Measurements from ENCODE around the gene PLD4.
"Not testable (repeated sequence)": the region's sequence is repeated elsewhere in the genome, so short reads cannot be mapped to it uniquely, and the experiment has no call there.

Gene PLD4

GRCh38 chr14:104897330-104898194 is 27.1 kb upstream of the PLD4 start:
- Histone ChIP-seq H3K4me1 (ENCODE audit: control insufficient read depth, insufficient read depth, low read length) (peaks cover 5% of the 10 kb centered on the region), H3K36me3 (ENCODE audit: control insufficient read depth, insufficient read depth, low read length) (no peaks in the 10 kb centered on the region), H3K27me3 (ENCODE audit: control insufficient read depth, insufficient read depth, low read length) (no peaks in the 10 kb centered on the region), H3K27ac (ENCODE audit: low read depth, low read length) (no peak overlapping the region), H3K4me3 (ENCODE audit: low read length) (no peak overlapping the region), H3K9ac (ENCODE audit: low read length) (no peak overlapping the region)

GRCh38 chr14:104898195-104898558 is 26.5 kb upstream of the PLD4 start:
- Histone ChIP-seq H3K9ac (ENCODE audit: low read length) (no peak overlapping the region), H3K4me1 (ENCODE audit: control insufficient read depth, insufficient read depth, low read length) (peaks cover 5% of the 10 kb centered on the region), H3K36me3 (ENCODE audit: control insufficient read depth, insufficient read depth, low read length) (no peaks in the 10 kb centered on the region), H3K27ac (ENCODE audit: low read depth, low read length) (no peak overlapping the region), H3K4me3 (ENCODE audit: low read length) (no peak overlapping the region), H3K27me3 (ENCODE audit: control insufficient read depth, insufficient read depth, low read length) (no peaks in the 10 kb centered on the region)

- no peak overlapping the region for H3K27ac ChIP-seq (ENCODE audit: low read depth, low read length)
- H3K27me3 ChIP-seq (ENCODE audit: control insufficient read depth, insufficient read depth, low read length) = no peaks in the 10 kb centered on the region
- no peak overlapping the region for H3K4me3 ChIP-seq (ENCODE audit: low read length)
- peaks cover 5% of the 10 kb centered on the region for H3K4me1 ChIP-seq (ENCODE audit: control insufficient read depth, insufficient read depth, low read length)
- H3K36me3 ChIP-seq (ENCODE audit: control insufficient read depth, insufficient read depth, low read length) = no peaks in the 10 kb centered on the region
- H3K9ac ChIP-seq (ENCODE audit: low read length) = no peak overlapping the region
Measured at GRCh38 chr14:104898870-104899510, 25.7 kb upstream of the PLD4 start.

- Histone ChIP-seq H3K4me1 (ENCODE audit: control insufficient read depth, insufficient read depth, low read length) (peaks cover 5% of the 10 kb centered on the region), H3K9ac (ENCODE audit: low read length) (no peak overlapping the region), H3K36me3 (ENCODE audit: control insufficient read depth, insufficient read depth, low read length) (no peaks in the 10 kb centered on the region), H3K27me3 (ENCODE audit: control insufficient read depth, insufficient read depth, low read length) (no peaks in the 10 kb centered on the region), H3K4me3 (ENCODE audit: low read length) (no peak overlapping the region), H3K27ac (ENCODE audit: low read depth, low read length) (no peak overlapping the region)
Measured at GRCh38 chr14:104899781-104900180, 24.9 kb upstream of the PLD4 start.

GRCh38 chr14:104900639-104901512 is 23.8 kb upstream of the PLD4 start:
- Histone ChIP-seq H3K36me3 (ENCODE audit: control insufficient read depth, insufficient read depth, low read length) (no peaks in the 10 kb centered on the region), H3K27ac (ENCODE audit: low read depth, low read length) (no peak overlapping the region), H3K27me3 (ENCODE audit: control insufficient read depth, insufficient read depth, low read length) (no peaks in the 10 kb centered on the region), H3K4me3 (ENCODE audit: low read length) (no peak overlapping the region), H3K4me1 (ENCODE audit: control insufficient read depth, insufficient read depth, low read length) (peaks cover 2% of the 10 kb centered on the region), H3K9ac (ENCODE audit: low read length) (no peak overlapping the region)

GRCh38 chr14:104903990-104904389 is 20.7 kb upstream of the PLD4 start:
- Histone ChIP-seq H3K9ac (ENCODE audit: low read length) (no peak overlapping the region), H3K4me3 (ENCODE audit: low read length) (no peak overlapping the region), H3K27me3 (ENCODE audit: control insufficient read depth, insufficient read depth, low read length) (no peaks in the 10 kb centered on the region), H3K36me3 (ENCODE audit: control insufficient read depth, insufficient read depth, low read length) (no peaks in the 10 kb centered on the region), H3K27ac (ENCODE audit: low read depth, low read length) (no peak overlapping the region), H3K4me1 (ENCODE audit: control insufficient read depth, insufficient read depth, low read length) (no peaks in the 10 kb centered on the region)

- not testable (repeated sequence) for H3K4me3 ChIP-seq (ENCODE audit: low read length); H3K27me3 ChIP-seq (ENCODE audit: control insufficient read depth, insufficient read depth, low read length); H3K36me3 ChIP-seq (ENCODE audit: control insufficient read depth, insufficient read depth, low read length); H3K4me1 ChIP-seq (ENCODE audit: control insufficient read depth, insufficient read depth, low read length); H3K27ac ChIP-seq (ENCODE audit: low read depth, low read length); H3K9ac ChIP-seq (ENCODE audit: low read length)
Measured at GRCh38 chr14:104904650-104905578, 19.8 kb upstream of the PLD4 start.

- H3K4me3 ChIP-seq (ENCODE audit: low read length); H3K27ac ChIP-seq (ENCODE audit: low read depth, low read length); H3K27me3 ChIP-seq (ENCODE audit: control insufficient read depth, insufficient read depth, low read length); H3K36me3 ChIP-seq (ENCODE audit: control insufficient read depth, insufficient read depth, low read length); H3K9ac ChIP-seq (ENCODE audit: low read length); H3K4me1 ChIP-seq (ENCODE audit: control insufficient read depth, insufficient read depth, low read length): not testable (repeated sequence)
Measured at GRCh38 chr14:104905579-104905933, 19.1 kb upstream of the PLD4 start.

GRCh38 chr14:104908303-104908702 is 16.4 kb upstream of the PLD4 start:
- no peak overlapping the region for H3K27ac ChIP-seq (ENCODE audit: low read depth, low read length)
- no peaks in the 10 kb centered on the region for H3K27me3 ChIP-seq (ENCODE audit: control insufficient read depth, insufficient read depth, low read length)
- no peak overlapping the region for H3K4me3 ChIP-seq (ENCODE audit: low read length)
- H3K4me1 ChIP-seq (ENCODE audit: control insufficient read depth, insufficient read depth, low read length) = no peaks in the 10 kb centered on the region
- H3K36me3 ChIP-seq (ENCODE audit: control insufficient read depth, insufficient read depth, low read length) = no peaks in the 10 kb centered on the region
- H3K9ac ChIP-seq (ENCODE audit: low read length) = no peak overlapping the region

- no peak overlapping the region for H3K9ac ChIP-seq (ENCODE audit: low read length)
- H3K4me3 ChIP-seq (ENCODE audit: low read length) = no peak overlapping the region
- no peak overlapping the region for H3K27ac ChIP-seq (ENCODE audit: low read depth, low read length)
- H3K27me3 ChIP-seq (ENCODE audit: control insufficient read depth, insufficient read depth, low read length) = no peaks in the 10 kb centered on the region
- no peaks in the 10 kb centered on the region for H3K4me1 ChIP-seq (ENCODE audit: control insufficient read depth, insufficient read depth, low read length)
- H3K36me3 ChIP-seq (ENCODE audit: control insufficient read depth, insufficient read depth, low read length) = no peaks in the 10 kb centered on the region
Measured at GRCh38 chr14:104912053-104912452, 12.6 kb upstream of the PLD4 start.

- no peak overlapping the region for H3K9ac ChIP-seq (ENCODE audit: low read length)
- no peaks in the 10 kb centered on the region for H3K36me3 ChIP-seq (ENCODE audit: control insufficient read depth, insufficient read depth, low read length)
- H3K27me3 ChIP-seq (ENCODE audit: control insufficient read depth, insufficient read depth, low read length) = no peaks in the 10 kb centered on the region
- no peak overlapping the region for H3K27ac ChIP-seq (ENCODE audit: low read depth, low read length)
- no peaks in the 10 kb centered on the region for H3K4me1 ChIP-seq (ENCODE audit: control insufficient read depth, insufficient read depth, low read length)
- H3K4me3 ChIP-seq (ENCODE audit: low read length) = no peak overlapping the region
Measured at GRCh38 chr14:104913435-104913834, 11.2 kb upstream of the PLD4 start.

GRCh38 chr14:104917116-104917515 is 7.6 kb upstream of the PLD4 start:
- H3K36me3 ChIP-seq (ENCODE audit: control insufficient read depth, insufficient read depth, low read length) = no peaks in the 10 kb centered on the region
- H3K4me1 ChIP-seq (ENCODE audit: control insufficient read depth, insufficient read depth, low read length) = no peaks in the 10 kb centered on the region
- H3K4me3 ChIP-seq (ENCODE audit: low read length) = no peak overlapping the region
- no peak overlapping the region for H3K27ac ChIP-seq (ENCODE audit: low read depth, low read length)
- H3K27me3 ChIP-seq (ENCODE audit: control insufficient read depth, insufficient read depth, low read length) = no peaks in the 10 kb centered on the region
- no peak overlapping the region for H3K9ac ChIP-seq (ENCODE audit: low read length)
